AG10803 (cell line): ENCODE results near the gene SIM2.

Source experiments
- DNase-seq: peaks from one replicate; pipeline ENCODE4 v3.0.0; 2010; ENCODE audit warnings: low read depth
- H3K4me3 ChIP-seq: 2 replicates; pipeline ENCODE4 v1.5.1; 2011; ENCODE audit warnings: mild to moderate bottlenecking, low read length, control low read depth
- TF ChIP-seq, protein P1 (sequence below): conservative IDR thresholded peaks from 2 replicates; pipeline ENCODE4 v1.5.1; 2011; ENCODE audit warnings: mild to moderate bottlenecking, low read length, control low read depth, inconsistent platforms

Gene SIM2

DNA sequence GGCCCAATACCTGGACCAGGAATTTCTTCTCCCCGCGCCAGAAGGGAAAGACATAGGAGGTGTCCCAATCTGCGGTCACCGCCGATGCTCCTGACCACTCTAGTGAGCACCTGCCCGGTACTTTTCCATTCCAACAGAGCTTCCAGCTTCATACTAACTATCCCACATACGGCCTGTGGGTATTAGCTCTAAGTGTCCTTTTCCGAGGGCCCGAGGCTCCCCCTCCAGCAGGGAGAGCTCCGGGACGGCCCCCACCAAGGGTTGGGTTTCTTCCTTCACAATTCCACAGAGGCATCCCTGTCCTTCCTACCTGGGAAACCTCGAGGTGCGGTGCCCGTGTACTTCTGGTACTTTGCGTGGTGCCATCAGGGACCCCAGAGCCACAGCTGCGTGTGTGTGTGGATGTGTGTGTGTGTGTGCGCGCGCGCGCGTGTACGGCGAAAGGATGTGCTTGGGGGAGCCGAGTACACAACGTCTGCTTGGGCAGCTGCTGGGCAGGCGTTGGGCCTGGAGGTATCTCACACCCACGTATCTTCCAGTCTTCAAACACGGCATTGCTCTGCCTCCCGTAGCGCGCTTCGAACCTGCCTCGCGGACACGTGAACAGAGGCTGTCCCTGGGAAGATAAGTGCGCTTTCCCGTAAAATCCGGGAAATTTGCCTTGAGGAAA lies 2.4 kb upstream of the SIM2 start:
- TF ChIP-seq, protein P1, sequence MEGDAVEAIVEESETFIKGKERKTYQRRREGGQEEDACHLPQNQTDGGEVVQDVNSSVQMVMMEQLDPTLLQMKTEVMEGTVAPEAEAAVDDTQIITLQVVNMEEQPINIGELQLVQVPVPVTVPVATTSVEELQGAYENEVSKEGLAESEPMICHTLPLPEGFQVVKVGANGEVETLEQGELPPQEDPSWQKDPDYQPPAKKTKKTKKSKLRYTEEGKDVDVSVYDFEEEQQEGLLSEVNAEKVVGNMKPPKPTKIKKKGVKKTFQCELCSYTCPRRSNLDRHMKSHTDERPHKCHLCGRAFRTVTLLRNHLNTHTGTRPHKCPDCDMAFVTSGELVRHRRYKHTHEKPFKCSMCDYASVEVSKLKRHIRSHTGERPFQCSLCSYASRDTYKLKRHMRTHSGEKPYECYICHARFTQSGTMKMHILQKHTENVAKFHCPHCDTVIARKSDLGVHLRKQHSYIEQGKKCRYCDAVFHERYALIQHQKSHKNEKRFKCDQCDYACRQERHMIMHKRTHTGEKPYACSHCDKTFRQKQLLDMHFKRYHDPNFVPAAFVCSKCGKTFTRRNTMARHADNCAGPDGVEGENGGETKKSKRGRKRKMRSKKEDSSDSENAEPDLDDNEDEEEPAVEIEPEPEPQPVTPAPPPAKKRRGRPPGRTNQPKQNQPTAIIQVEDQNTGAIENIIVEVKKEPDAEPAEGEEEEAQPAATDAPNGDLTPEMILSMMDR = no peak
- no peak for DNase-seq
- H3K4me3 ChIP-seq = no peak overlapping the region

DNA sequence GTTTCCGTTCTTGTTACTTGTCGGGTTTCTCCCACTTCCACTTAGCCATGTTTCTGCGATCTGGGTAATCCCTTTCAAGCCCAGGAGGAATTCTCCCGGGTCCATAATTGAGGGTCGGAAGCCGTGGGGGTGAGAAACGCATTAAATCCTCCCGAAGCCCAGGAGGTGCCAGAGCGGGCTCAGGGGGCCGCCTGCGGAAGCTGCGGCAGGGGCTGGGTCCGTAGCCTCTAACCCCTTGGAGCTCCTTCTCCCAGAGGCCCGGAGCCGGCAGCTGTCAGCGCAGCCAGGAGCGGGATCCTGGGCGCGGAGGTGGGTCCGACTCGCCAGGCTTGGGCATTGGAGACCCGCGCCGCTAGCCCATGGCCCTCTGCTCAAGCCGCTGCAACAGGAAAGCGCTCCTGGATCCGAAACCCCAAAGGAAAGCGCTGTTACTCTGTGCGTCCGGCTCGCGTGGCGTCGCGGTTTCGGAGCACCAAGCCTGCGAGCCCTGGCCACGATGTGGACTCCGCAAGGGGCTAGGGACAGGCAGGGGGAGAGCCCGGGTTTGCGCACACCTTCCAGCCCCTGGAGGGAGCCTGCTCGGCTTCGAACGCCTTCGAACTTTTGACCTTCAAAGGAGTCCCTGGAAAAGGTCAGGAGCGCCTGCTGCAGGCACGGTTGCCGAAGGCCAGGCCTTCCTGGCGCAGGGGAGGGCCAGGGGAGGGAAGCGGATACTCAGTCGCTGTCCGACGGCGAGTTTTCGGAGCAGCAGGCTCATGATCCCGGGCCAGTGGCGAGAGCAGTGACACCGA lies 1.7 kb upstream of the SIM2 start:
- no peak overlapping the region; the same call in 1 of the 2 replicates for H3K4me3 ChIP-seq
- TF ChIP-seq, protein P1 = no peak
- DNase-seq = no peak

- TF ChIP-seq, protein P1 = no peak
- no peak for DNase-seq
- H3K4me3 ChIP-seq = peak overlapping the region; percentile 63
Measured at GRCh38 chr21:36697851-36698384, 997 bp upstream of the SIM2 start.

GRCh38 chr21:36698385-36698980 lies 432 bp upstream of the SIM2 start:
- H3K4me3 ChIP-seq = peak overlapping the region; percentile 63
- DNase-seq = peak; percentile 38

DNA sequence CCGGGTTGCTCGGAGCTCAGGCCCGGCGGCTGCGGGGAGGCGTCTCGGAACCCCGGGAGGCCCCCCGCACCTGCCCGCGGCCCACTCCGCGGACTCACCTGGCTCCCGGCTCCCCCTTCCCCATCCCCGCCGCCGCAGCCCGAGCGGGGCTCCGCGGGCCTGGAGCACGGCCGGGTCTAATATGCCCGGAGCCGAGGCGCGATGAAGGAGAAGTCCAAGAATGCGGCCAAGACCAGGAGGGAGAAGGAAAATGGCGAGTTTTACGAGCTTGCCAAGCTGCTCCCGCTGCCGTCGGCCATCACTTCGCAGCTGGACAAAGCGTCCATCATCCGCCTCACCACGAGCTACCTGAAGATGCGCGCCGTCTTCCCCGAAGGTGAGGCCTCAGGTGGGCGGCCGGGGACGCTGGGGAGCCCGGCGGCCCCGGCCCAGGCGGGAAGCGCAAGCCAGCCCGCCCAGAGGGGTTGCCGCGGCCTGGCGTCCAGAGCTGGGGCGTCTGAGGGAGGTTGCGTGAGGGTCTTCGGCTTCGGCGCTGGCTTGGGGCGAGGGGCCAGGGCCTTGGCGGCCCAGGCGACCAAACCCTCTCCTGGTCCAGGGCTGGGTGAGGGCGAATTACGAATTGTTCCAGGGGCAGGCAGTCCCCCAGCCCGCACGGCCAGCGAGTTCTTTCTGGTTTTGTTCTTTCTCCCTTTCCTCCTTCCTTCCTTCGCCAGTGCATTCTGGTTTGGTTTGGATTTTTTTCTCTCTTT lies 805 bp downstream of the SIM2 start:
- peak overlapping the region; percentile 63 for H3K4me3 ChIP-seq
- DNase-seq = no peak
- TF ChIP-seq, protein P1 = no peak

More at GRCh38 chr21:36698385-36698980, 432 bp upstream of the SIM2 start:
- TF ChIP-seq, protein P1 = no peak

DNA sequence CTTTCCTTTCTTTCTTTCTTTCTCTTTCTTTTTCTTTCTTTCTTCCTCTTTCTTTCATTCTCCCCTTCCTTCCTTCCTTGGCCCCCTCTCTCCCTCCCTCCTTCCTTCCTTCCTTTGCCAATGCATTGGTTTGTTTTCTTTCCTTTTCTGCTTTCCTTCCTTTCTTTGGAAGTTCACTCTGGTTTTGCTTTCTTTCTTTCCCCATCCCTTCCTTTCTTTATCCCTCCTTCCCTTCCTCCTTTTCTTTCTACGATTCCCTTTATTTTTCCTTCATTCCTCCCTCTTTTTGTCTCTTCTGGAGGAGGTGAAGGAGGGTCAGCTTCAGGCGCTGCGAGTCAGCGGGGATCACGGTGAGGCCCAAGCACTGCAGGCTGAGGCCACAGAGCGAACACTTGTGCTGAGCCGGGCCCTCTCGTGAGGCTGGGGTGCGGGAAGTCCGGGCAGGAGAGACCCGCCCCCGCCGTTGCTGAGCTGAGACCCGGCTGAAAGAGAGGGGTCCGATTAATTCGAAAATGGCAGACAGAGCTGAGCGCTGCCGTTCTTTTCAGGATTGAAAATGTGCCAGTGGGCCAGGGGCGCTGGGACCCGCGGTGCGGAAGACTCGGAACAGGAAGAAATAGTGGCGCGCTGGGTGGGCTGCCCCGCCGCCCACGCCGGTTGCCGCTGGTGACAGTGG lies 1.5 kb downstream of the SIM2 start:
- peak overlapping the region; percentile 63 for H3K4me3 ChIP-seq
- TF ChIP-seq, protein P1 = no peak
- no peak for DNase-seq
